NCI-H345 (cell line): ENCODE results near the gene KCNE4.
A peak's percentile ranks its signal among the peaks of the same experiment; 100 is the strongest.

Source experiments
- DNase-seq: peaks from one replicate; lab custom pipeline; 2025; lab: John Stamatoyannopoulos, UW

The KCNE4 gene

GRCh38 chr2:223041527-223042109 is 10.4 kb upstream of the KCNE4 start:
- peak; percentile 27 for DNase-seq

- DNase-seq: no peak
Observed at GRCh38 chr2:223042284-223042683, 9.7 kb upstream of the KCNE4 start.

- DNase-seq: no peak
Observed at GRCh38 chr2:223042704-223043118, 9.3 kb upstream of the KCNE4 start.

GRCh38 chr2:223043164-223043941 is 8.6 kb upstream of the KCNE4 start:
- no peak for DNase-seq

- no peak for DNase-seq
Observed at GRCh38 chr2:223044092-223044836, 7.7 kb upstream of the KCNE4 start.

GRCh38 chr2:223044916-223045700 is 6.9 kb upstream of the KCNE4 start:
- no peak for DNase-seq

- no peak for DNase-seq
Observed at GRCh38 chr2:223046470-223047040, 5.4 kb upstream of the KCNE4 start.

- no peak for DNase-seq
Observed at GRCh38 chr2:223047260-223047761, 4.7 kb upstream of the KCNE4 start.

GRCh38 chr2:223048519-223048918 is 3.5 kb upstream of the KCNE4 start:
- DNase-seq: no peak

GRCh38 chr2:223049356-223049755 is 2.6 kb upstream of the KCNE4 start:
- no peak for DNase-seq

- no peak for DNase-seq
Observed at GRCh38 chr2:223050188-223050587, 1.8 kb upstream of the KCNE4 start.

- DNase-seq: no peak
Observed at GRCh38 chr2:223050900-223051504, 988 bp upstream of the KCNE4 start.

- DNase-seq: no peak
Observed at GRCh38 chr2:223052548-223053483, 826 bp downstream of the KCNE4 start.

GRCh38 chr2:223053484-223054192 is 1.6 kb downstream of the KCNE4 start:
- DNase-seq: no peak

- DNase-seq: no peak
Observed at GRCh38 chr2:223054193-223054781, 2.3 kb downstream of the KCNE4 start.

- DNase-seq: peak; percentile 7
Observed at GRCh38 chr2:223055140-223055539, 3.1 kb downstream of the KCNE4 start.

- DNase-seq: no peak
Observed at GRCh38 chr2:223055836-223056235, 3.8 kb downstream of the KCNE4 start.

- DNase-seq: no peak
Observed at GRCh38 chr2:223056701-223057418, 4.9 kb downstream of the KCNE4 start.
